GM18517 (cell line): ENCODE data around the gene ZBTB26.

Source experiments
- ATAC-seq: cut with Tn5 transposase; IDR thresholded peaks from one replicate; pipeline ENCODE4 v1.9.1; 2021; ENCODE audit warnings: mild to moderate bottlenecking, moderate library complexity; ENCODE audit not compliant: unreplicated experiment

ZBTB26 gene

GRCh38 chr9:122931226-122932121 is at the start of gene ZBTB26:
Gene ZBTB26, minus strand, starts transcription at chr9:122931512. Its CDS starts 11,578 bp downstream, at chr9:122919934.
- ATAC-seq: peak; percentile 90

GRCh38 chr9:122978601-122979000 is 47.3 kb upstream of the ZBTB26 start:
- no peak for ATAC-seq

- no peak for ATAC-seq
Measured at GRCh38 chr9:122975196-122975595, 43.9 kb upstream of the ZBTB26 start.

- no peak for ATAC-seq
Measured at GRCh38 chr9:122961139-122961538, 29.8 kb upstream of the ZBTB26 start.

- no peak for ATAC-seq
Measured at GRCh38 chr9:122955961-122956360, 24.6 kb upstream of the ZBTB26 start.

GRCh38 chr9:122954253-122954691 is 23.0 kb upstream of the ZBTB26 start:
- ATAC-seq: no peak

- ATAC-seq: no peak
Measured at GRCh38 chr9:122951056-122951455, 19.7 kb upstream of the ZBTB26 start.

- ATAC-seq: no peak
Measured at GRCh38 chr9:122950263-122950662, 19.0 kb upstream of the ZBTB26 start.

- no peak for ATAC-seq
Measured at GRCh38 chr9:122949696-122950095, 18.4 kb upstream of the ZBTB26 start.

- ATAC-seq: no peak
Measured at GRCh38 chr9:122948313-122948712, 17.0 kb upstream of the ZBTB26 start.

- no peak for ATAC-seq
Measured at GRCh38 chr9:122946461-122947005, 15.2 kb upstream of the ZBTB26 start.

GRCh38 chr9:122944960-122945888 is 13.9 kb upstream of the ZBTB26 start:
- no peak for ATAC-seq

- no peak for ATAC-seq
Measured at GRCh38 chr9:122941582-122942234, 10.4 kb upstream of the ZBTB26 start.

GRCh38 chr9:122940749-122941581 is 9.7 kb upstream of the ZBTB26 start, which contains the start of gene RABGAP1:
Gene RABGAP1, plus strand, starts transcription at chr9:122941020. Its CDS starts 16,040 bp downstream, at chr9:122957060.
- ATAC-seq: peak; percentile 94

GRCh38 chr9:122940454-122940748 is 9.1 kb upstream of the ZBTB26 start:
- no peak for ATAC-seq

- ATAC-seq: no peak
Measured at GRCh38 chr9:122939601-122940000, 8.3 kb upstream of the ZBTB26 start.

- ATAC-seq: no peak
Measured at GRCh38 chr9:122936883-122937282, 5.6 kb upstream of the ZBTB26 start.

- ATAC-seq: no peak
Measured at GRCh38 chr9:122936464-122936863, 5.2 kb upstream of the ZBTB26 start.

- ATAC-seq: no peak
Measured at GRCh38 chr9:122930541-122931225, 629 bp downstream of the ZBTB26 start.
